Kidney (tissue), 14 donors: Measurements from ENCODE around the gene AGBL5. TPM values are rescaled to one million over a fixed set of nuclear protein-coding genes. Genes with fewer than 3 reads are reported as not detected.

Experiments
- DNase-seq, 5 donors: peaks; one replicate each; pipeline ENCODE4 v3.0.0-alpha.2; 2013 to 2020
- FAIRE-seq: peaks from 2 replicates; lab custom pipeline; 2012; peaks lifted over from hg19 to GRCh38; lab: Jason Lieb, UNC
- H3K27ac ChIP-seq, 2 donors: one replicate each; pipeline ENCODE4 v1.7.0; 2013; ENCODE audit warnings: low read depth in 2 of 2, low read length in 2 of 2, inconsistent platforms in 1 of 2
- H3K27me3 ChIP-seq: one replicate; pipeline ENCODE4 v1.7.1; 2013; ENCODE audit warnings: low read length, inconsistent platforms; ENCODE audit not compliant: control insufficient read depth, insufficient read depth
- H3K36me3 ChIP-seq, 3 donors: one replicate each; pipeline versions ENCODE4 v1.7.0 to v1.7.1; 2013; ENCODE audit warnings: low read length in 3 of 3, control low read depth in 1 of 3, inconsistent platforms in 1 of 3; ENCODE audit not compliant: insufficient read depth in 3 of 3, control insufficient read depth in 2 of 3
- H3K4me1 ChIP-seq, 3 donors: one replicate each; pipeline versions ENCODE4 v1.7.0 to v1.7.1; 2013; ENCODE audit warnings: low read length in 3 of 3, inconsistent platforms in 1 of 3, low read depth in 1 of 3; ENCODE audit not compliant: control insufficient read depth in 2 of 3, insufficient read depth in 2 of 3
- H3K4me3 ChIP-seq, 3 donors: one replicate each; pipeline versions ENCODE4 v1.7.0 to v1.8.1; 2013; ENCODE audit warnings: low read length in 3 of 3, control low read depth in 1 of 3, inconsistent platforms in 1 of 3
- H3K9ac ChIP-seq, 3 donors: one replicate each; pipeline versions ENCODE4 v1.7.0 to v1.7.1; 2013; ENCODE audit warnings: low read length in 3 of 3, control low read depth in 1 of 3, inconsistent platforms in 1 of 3
- H3K9me3 ChIP-seq, 3 donors: one replicate each; pipeline versions ENCODE4 v1.7.0 to v1.7.1; 2013; ENCODE audit warnings: low read length in 3 of 3, control low read depth in 1 of 3, inconsistent platforms in 1 of 3; ENCODE audit not compliant: control insufficient read depth in 2 of 3, insufficient read depth in 1 of 3
- CTCF ChIP-seq: IDR thresholded peaks from 3 replicates; pipeline ENCODE4 v1.5.1; 2012; ENCODE audit warnings: mild to moderate bottlenecking, moderate library complexity, borderline replicate concordance; ENCODE audit not compliant: insufficient read depth; ENCODE audit errors: extremely low read depth
- intact Hi-C: fragments of 100-400 bp; cut with DNase I; formaldehyde crosslinking; loops from one replicate; pipeline ENCODE4 v1.11.1; 2022
- polyA plus RNA-seq: library from polyadenylated mRNA; stranded (reverse); fragments of 350-450 nt; fragmentation: Illumina TruSeq; extraction: RNeasy Lipid Tissue Mini Kit (QIAGEN cat#74804); gene quantifications from one replicate; pipeline ENCODE4 v1.2.3, GENCODE V29; 2014; ENCODE audit warnings: low read depth, low replicate concordance; ENCODE audit not compliant: insufficient read depth
- total RNA-seq: library from RNA; stranded (reverse); fragmentation: NEBNext Ultra II Directional; extraction: Animal tissue kit (Norgen Biotek cat#: 25700); gene quantifications from one replicate; pipeline ENCODE4 v1.2.1, GENCODE V29; 2021
- donor health status: control.
- donor health status: control.
- donor health status: control.
- donor health status: control.
- donor health status: control.
- donor health status: DM: yes; HTN: yes; CAD: no.
- donor health status: Normal renal cell carcinoma (clear cell type).

Gene AGBL5
- total and polyA plus RNA-seq, 2 donors from 2014 or later: 33.4 to 36.5 TPM

- Histone ChIP-seq H3K9ac (peak overlapping the region; percentile 64 to 78 (median 68)), H3K4me3 (peak overlapping the region; percentile 78 to 87 (median 80)), H3K27ac (peak overlapping the region; percentile 82 to 87), H3K27me3 (no peaks in the 10 kb centered on the region), H3K9me3 (no peaks in the 10 kb centered on the region), H3K36me3 (peaks cover 0 to 20% (median 8%) of the 10 kb centered on the region in 3 donors), H3K4me1 (peaks cover 5 to 26% (median 14%) of the 10 kb centered on the region in 3 donors)
- intact Hi-C loops: no loop called here
- DNase-seq (no peak), FAIRE-seq (no peak)
- no peak for TF ChIP-seq CTCF
Measured at GRCh38 chr2:27070653-27071276, 19.3 kb downstream of the AGBL5 start.

GRCh38 chr2:27071277-27071989 is 20.0 kb downstream of the AGBL5 start, which contains the start of gene OST4:
Gene OST4, minus strand, starts transcription at chr2:27071654.
- Histone ChIP-seq H3K36me3 (peaks cover 0 to 20% (median 8%) of the 10 kb centered on the region in 3 donors), H3K4me3 (peak within 1 kb of the TSS; percentile 78 to 87 (median 80)), H3K9ac (peak within 1 kb of the TSS; percentile 64 to 78 (median 68)), H3K27ac (peak within 1 kb of the TSS; percentile 85 to 90), H3K9me3 (no peaks in the 10 kb centered on the region), H3K4me1 (peaks cover 9 to 26% (median 14%) of the 10 kb centered on the region in 3 donors), H3K27me3 (no peaks in the 10 kb centered on the region)
- FAIRE-seq: no peak
- intact Hi-C loops: no loop called here
- peak; percentile 93 to 98 (median 96) for DNase-seq
- TF ChIP-seq CTCF: peak; percentile 23

GRCh38 chr2:27071990-27072830 is 20.7 kb downstream of the AGBL5 start:
- intact Hi-C loops: no loop called here
- H3K4me3 ChIP-seq: peak overlapping the region; percentile 49 to 72 (median 50)
- H3K9me3 ChIP-seq: no peaks in the 10 kb centered on the region
- H3K27ac ChIP-seq: peak overlapping the region; percentile 85 to 90
- no peak for TF ChIP-seq CTCF
- peaks cover 0 to 20% (median 8%) of the 10 kb centered on the region in 3 donors for H3K36me3 ChIP-seq
- H3K4me1 ChIP-seq: peaks cover 9 to 26% (median 14%) of the 10 kb centered on the region in 3 donors
- H3K27me3 ChIP-seq: no peaks in the 10 kb centered on the region
- DNase-seq (peak; percentile 85 to 97 (median 89)), FAIRE-seq (no peak)
- H3K9ac ChIP-seq: peak overlapping the region in 2 of 3 donors; percentile 13 to 63
